IMR-90 (cell line): ENCODE measurements around the gene CERS6. TPM values are rescaled to one million over a fixed set of nuclear protein-coding genes. Genes with fewer than 3 reads are reported as not detected.

Experiments
- ATAC-seq: fragments of 200-7000 bp; cut with Tn5 transposase; 2 replicates; pipeline ENCODE4 v1.9.1; 2020; ENCODE audit warnings: low read depth, mild to moderate bottlenecking, moderate library complexity
- BruUV-seq: library from RNA; stranded (reverse); fragments of 400-500 nt; replicated peaks from 2 replicates; lab custom pipeline; 2021; lab: Mats Ljungman, UMichigan
- CTCF ChIA-PET: fragments of 300-600 bp; formaldehyde crosslinking; extraction: SDS; loops from one replicate; lab custom pipeline; 2021; ENCODE audit warnings: antibody characterized with exemption; lab: Yijun Ruan, JAX
- POLR2A ChIA-PET: fragments of 300-600 bp; sonication (Branson Sonifier 250); formaldehyde crosslinking; loops from one replicate; lab custom pipeline; 2022; ENCODE audit warnings: antibody characterized with exemption; ENCODE audit not compliant: unreplicated experiment; lab: Charles Lee
- DNase-seq: peaks from one replicate; pipeline ENCODE4 v3.0.0; 2013
- H2AFZ ChIP-seq: replicated peaks from 2 replicates; pipeline ENCODE3; 2013; ENCODE audit warnings: low read length, mild to moderate bottlenecking; ENCODE audit not compliant: poor library complexity
- H2AK5ac ChIP-seq: 2 replicates; pipeline ENCODE4 v1.6.1; 2013; ENCODE audit warnings: low read depth, low read length, inconsistent platforms
- H2AK9ac ChIP-seq: replicated peaks from 2 replicates; pipeline ENCODE3; 2013; ENCODE audit warnings: mild to moderate bottlenecking, low read depth, low read length, moderate library complexity; ENCODE audit not compliant: poor library complexity
- H2BK120ac ChIP-seq: 2 replicates; pipeline ENCODE4 v1.6.1; 2013; ENCODE audit warnings: low read depth, low read length, inconsistent platforms
- H2BK15ac ChIP-seq: 3 replicates; pipeline ENCODE4 v1.6.1; 2013; ENCODE audit warnings: low read depth, low read length, inconsistent platforms
- H2BK20ac ChIP-seq: 2 replicates; pipeline ENCODE4 v1.6.1; 2013; ENCODE audit warnings: low read depth, mild to moderate bottlenecking, inconsistent platforms, low read length, moderate library complexity
- H2BK5ac ChIP-seq: 2 replicates; pipeline ENCODE4 v1.6.1; 2013; ENCODE audit warnings: mild to moderate bottlenecking, low read depth, low read length, inconsistent platforms; ENCODE audit not compliant: poor library complexity, severe bottlenecking
- H3K14ac ChIP-seq: replicated peaks from 2 replicates; pipeline ENCODE4 v1.6.1; 2013; ENCODE audit warnings: low read depth, low read length, inconsistent platforms
- H3K18ac ChIP-seq: 2 replicates; pipeline ENCODE4 v1.6.1; 2013; ENCODE audit warnings: low read depth, low read length, control low read depth
- H3K23ac ChIP-seq: 2 replicates; pipeline ENCODE4 v1.6.1; 2013; ENCODE audit warnings: low read depth, low read length, inconsistent platforms
- H3K27ac ChIP-seq: 2 replicates; pipeline ENCODE4 v1.5.1; 2013; ENCODE audit warnings: mild to moderate bottlenecking, control low read depth, low read length; ENCODE audit not compliant: insufficient read depth
- H3K27me3 ChIP-seq: 2 replicates; pipeline ENCODE4 v1.6.1; 2013; ENCODE audit warnings: low read length; ENCODE audit not compliant: control insufficient read depth, insufficient read depth
- H3K36me3 ChIP-seq: 2 replicates; pipeline ENCODE4 v1.6.1; 2013; ENCODE audit warnings: low read length, mixed read lengths; ENCODE audit not compliant: control insufficient read depth, insufficient read depth
- H3K4ac ChIP-seq: 2 replicates; pipeline ENCODE4 v1.6.1; 2013; ENCODE audit warnings: low read depth, low read length, inconsistent platforms
- H3K4me1 ChIP-seq: 2 replicates; pipeline ENCODE4 v1.6.1; 2013; ENCODE audit warnings: low read length, mixed read lengths; ENCODE audit not compliant: control insufficient read depth, insufficient read depth
- H3K4me2 ChIP-seq: 2 replicates; pipeline ENCODE4 v1.6.1; 2013; ENCODE audit warnings: low read depth, mild to moderate bottlenecking, control low read depth, low read length, moderate library complexity
- H3K4me3 ChIP-seq: 2 replicates; pipeline ENCODE4 v1.5.1; 2013; ENCODE audit warnings: low read depth, mild to moderate bottlenecking, control low read depth, low read length, moderate library complexity; ENCODE audit not compliant: insufficient read depth
- H3K56ac ChIP-seq: 2 replicates; pipeline ENCODE4 v1.6.1; 2013; ENCODE audit warnings: low read length, inconsistent platforms; ENCODE audit not compliant: insufficient read depth; ENCODE audit errors: extremely low read depth
- H3K79me1 ChIP-seq, 2 experiments: 2 replicates each; pipeline ENCODE4 v1.6.1; 2013; ENCODE audit warnings: low read length in 2 of 2, inconsistent platforms in 1 of 2, low read depth in 1 of 2
- H3K9ac ChIP-seq: 2 replicates; pipeline ENCODE4 v1.6.1; 2013; ENCODE audit warnings: low read depth, low read length, control low read depth
- H3K9me1 ChIP-seq: 2 replicates; pipeline ENCODE4 v1.6.1; 2013; ENCODE audit warnings: low read length, inconsistent platforms; ENCODE audit not compliant: insufficient read depth
- H3K9me3 ChIP-seq: 2 replicates; pipeline ENCODE4 v1.6.1; 2013; ENCODE audit warnings: low read length; ENCODE audit not compliant: control insufficient read depth, insufficient read depth
- H4K20me1 ChIP-seq: 2 replicates; pipeline ENCODE4 v1.6.1; 2013; ENCODE audit warnings: low read length, inconsistent platforms; ENCODE audit not compliant: insufficient read depth
- H4K5ac ChIP-seq: 2 replicates; pipeline ENCODE4 v1.6.1; 2013; ENCODE audit warnings: mild to moderate bottlenecking, low read depth, low read length, control low read depth
- H4K8ac ChIP-seq, 2 experiments: 2 replicates each; pipeline ENCODE4 v1.6.1; 2013; ENCODE audit warnings: low read depth in 2 of 2, low read length in 2 of 2, control low read depth in 1 of 2, inconsistent platforms in 1 of 2
- H4K91ac ChIP-seq: 2 replicates; pipeline ENCODE4 v1.6.1; 2013; ENCODE audit warnings: low read depth, low read length, inconsistent platforms; ENCODE audit not compliant: insufficient read depth
- BHLHE40 ChIP-seq: fragments of 150-350 bp; IDR thresholded peaks from 2 replicates; pipeline ENCODE4 v1.6.1; 2016; ENCODE audit warnings: mild to moderate bottlenecking, low read depth, low read length
- CEBPB ChIP-seq: IDR thresholded peaks from 2 replicates; pipeline ENCODE4 v1.6.1; 2012; ENCODE audit warnings: low read depth, low read length, improper control_type of control experiment
- CHD1 ChIP-seq: IDR thresholded peaks from 2 replicates; pipeline ENCODE4 v1.6.1; 2012; ENCODE audit warnings: low read depth, low read length, improper control_type of control experiment
- CTCF ChIP-seq: conservative IDR thresholded peaks from 2 replicates; pipeline ENCODE4 v1.5.1; 2012; ENCODE audit warnings: mild to moderate bottlenecking, low read depth, low read length, improper control_type of control experiment
- ELK1 ChIP-seq: fragments of 150-350 bp; IDR thresholded peaks from 2 replicates; pipeline ENCODE4 v1.6.1; 2016; ENCODE audit warnings: low read depth, mild to moderate bottlenecking, low read length, moderate library complexity, borderline replicate concordance
- FOS ChIP-seq: fragments of 150-350 bp; IDR thresholded peaks from 2 replicates; pipeline ENCODE4 v1.6.1; 2016; ENCODE audit warnings: low read depth, low read length
- MAFK ChIP-seq: IDR thresholded peaks from 2 replicates; pipeline ENCODE4 v1.6.1; 2012; ENCODE audit warnings: low read depth, low read length, improper control_type of control experiment
- MAZ ChIP-seq: IDR thresholded peaks from 2 replicates; pipeline ENCODE4 v1.6.1; 2012; ENCODE audit warnings: low read depth, mild to moderate bottlenecking, low read length, improper control_type of control experiment, moderate library complexity, borderline replicate concordance
- MXI1 ChIP-seq: IDR thresholded peaks from 2 replicates; pipeline ENCODE4 v1.6.1; 2012; ENCODE audit warnings: low read depth, mild to moderate bottlenecking, low read length, moderate library complexity, borderline replicate concordance
- NFE2L2 ChIP-seq: fragments of 150-350 bp; IDR thresholded peaks from 2 replicates; pipeline ENCODE4 v1.6.1; 2016; ENCODE audit warnings: low read depth, mild to moderate bottlenecking, low read length
- RAD21 ChIP-seq: IDR thresholded peaks from 2 replicates; pipeline ENCODE4 v1.6.1; 2012; ENCODE audit warnings: low read length, improper control_type of control experiment
- RFX5 ChIP-seq: IDR thresholded peaks from 2 replicates; pipeline ENCODE4 v1.8.0; 2012; ENCODE audit warnings: low read depth, mild to moderate bottlenecking, low read length, moderate library complexity
- SMC3 ChIP-seq: fragments of 150-350 bp; IDR thresholded peaks from 2 replicates; pipeline ENCODE4 v1.6.1; 2016; ENCODE audit warnings: low read depth, mild to moderate bottlenecking, antibody characterized with exemption, low read length, moderate library complexity
- USF2 ChIP-seq: fragments of 150-350 bp; IDR thresholded peaks from 2 replicates; pipeline ENCODE4 v1.6.1; 2017; ENCODE audit warnings: mild to moderate bottlenecking, antibody characterized with exemption, low read length, low read depth
- dilution Hi-C: fragments of 300-500 bp; cut with HindIII; formaldehyde crosslinking; loops from one replicate; pipeline ENCODE4 v1.14.3; 2018; ENCODE audit warnings: low sequenced_read_pairs; ENCODE audit not compliant: unreplicated experiment
- in situ Hi-C: fragments of 300-500 bp; cut with MboI; formaldehyde crosslinking; loops from 3 replicates; pipeline ENCODE4 v1.14.3; 2019; ENCODE audit warnings: low sequenced_read_pairs, inconsistent platforms, mixed read lengths
- intact Hi-C: fragments of 100-400 bp; cut with micrococcal nuclease; formaldehyde crosslinking; loops from 2 replicates; pipeline ENCODE4 v1.10.0; 2022
- polyA plus RNA-seq, 3 experiments: library from polyadenylated mRNA; depleted of rRNA; stranded (reverse); fragments of >200 nt; gene quantifications; 2 replicates each; pipeline ENCODE4 v1.2.3, GENCODE V29; 2012; ENCODE audit warnings: low replicate concordance in 1 of 3
- total RNA-seq: library from RNA; depleted of rRNA; stranded (reverse); fragments of >200 nt; gene quantifications from 2 replicates; pipeline ENCODE4 v1.2.3, GENCODE V29; 2012

CERS6 gene
- total and polyA plus RNA-seq, 2 of the 4 experiments (the other 2 are of a cell fraction) = 2.1 to 5.7 TPM

GRCh38 chr2:168584911-168585310 lies 128.8 kb downstream of the CERS6 start:
- no peak overlapping the region for H3K9ac ChIP-seq
- POLR2A ChIA-PET = no interaction called here
- H3K79me1 ChIP-seq = 0 out of 4 replicates have a peak, but pooled peaks cover 0 to 7% of the 10 kb centered on the region in 2 experiments
- no peak overlapping the region for H3K18ac ChIP-seq
- H2BK20ac ChIP-seq = no peak overlapping the region
- no peak overlapping the region for H2AK9ac ChIP-seq
- peaks cover 3% of the 10 kb centered on the region; the same call in 1 of the 2 replicates for H3K9me1 ChIP-seq
- H4K91ac ChIP-seq = no peak overlapping the region
- H3K9me3 ChIP-seq = no peaks in the 10 kb centered on the region
- no peak overlapping the region for H2BK120ac ChIP-seq
- H3K4me1 ChIP-seq = peaks cover 4% of the 10 kb centered on the region; the same call in 1 of the 2 replicates
- in situ Hi-C loops = no loop called here
- H4K20me1 ChIP-seq = no peaks in the 10 kb centered on the region
- H2BK15ac ChIP-seq = no peak overlapping the region
- no peak overlapping the region for H2BK5ac ChIP-seq
- H2AK5ac ChIP-seq = no peak overlapping the region
- no peak overlapping the region for H3K14ac ChIP-seq
- CTCF ChIA-PET = no interaction called here
- H3K23ac ChIP-seq = no peak overlapping the region
- no peak overlapping the region for H3K27ac ChIP-seq
- H3K36me3 ChIP-seq = no peaks in the 10 kb centered on the region
- dilution Hi-C loops = no loop called here
- H3K4me3 ChIP-seq = no peak overlapping the region
- H4K5ac ChIP-seq = no peak overlapping the region
- H2AFZ ChIP-seq = no peak overlapping the region
- BruUV-seq = no TSS peak
- TF ChIP-seq CEBPB = no peak
- TF ChIP-seq MXI1 = no peak
- no peak for TF ChIP-seq CTCF
- no peak for TF ChIP-seq ELK1
- TF ChIP-seq CHD1 = no peak
- TF ChIP-seq MAZ = no peak
- TF ChIP-seq SMC3 = no peak
- TF ChIP-seq USF2 = no peak
- no peak for TF ChIP-seq RAD21
- no peak for TF ChIP-seq MAFK
- TF ChIP-seq FOS = no peak
- no peak for TF ChIP-seq RFX5
- TF ChIP-seq NFE2L2 = no peak
- no peak for TF ChIP-seq BHLHE40
- H3K56ac ChIP-seq = no peak overlapping the region
- no peak overlapping the region for H3K4me2 ChIP-seq
- H4K8ac ChIP-seq = no peak overlapping the region
- no peaks in the 10 kb centered on the region for H3K27me3 ChIP-seq
- DNase-seq (no peak), ATAC-seq (no peak)
- H3K4ac ChIP-seq = no peak overlapping the region
- intact Hi-C loops = loop anchor here (5.0 kb wide), 1 partner anchor 128 kb away; the partner anchor contains the start of gene CERS6
